Stimulated activated CD4-positive, alpha-beta T cell treated with anti-CD3 and anti-CD28 coated beads, Interleukin-2, amount 100 ng/mL, for 24 hours (primary cell): ENCODE measurements around the gene RAB11B.
"Not testable (repeated sequence)": the region's sequence is repeated elsewhere in the genome, so short reads cannot be mapped to it uniquely, and the experiment has no call there.

Source experiments
- DNase-seq, 2 donors: peaks; one replicate each; pipeline ENCODE4 v3.0.0-alpha.2; 2020

RAB11B gene

DNA sequence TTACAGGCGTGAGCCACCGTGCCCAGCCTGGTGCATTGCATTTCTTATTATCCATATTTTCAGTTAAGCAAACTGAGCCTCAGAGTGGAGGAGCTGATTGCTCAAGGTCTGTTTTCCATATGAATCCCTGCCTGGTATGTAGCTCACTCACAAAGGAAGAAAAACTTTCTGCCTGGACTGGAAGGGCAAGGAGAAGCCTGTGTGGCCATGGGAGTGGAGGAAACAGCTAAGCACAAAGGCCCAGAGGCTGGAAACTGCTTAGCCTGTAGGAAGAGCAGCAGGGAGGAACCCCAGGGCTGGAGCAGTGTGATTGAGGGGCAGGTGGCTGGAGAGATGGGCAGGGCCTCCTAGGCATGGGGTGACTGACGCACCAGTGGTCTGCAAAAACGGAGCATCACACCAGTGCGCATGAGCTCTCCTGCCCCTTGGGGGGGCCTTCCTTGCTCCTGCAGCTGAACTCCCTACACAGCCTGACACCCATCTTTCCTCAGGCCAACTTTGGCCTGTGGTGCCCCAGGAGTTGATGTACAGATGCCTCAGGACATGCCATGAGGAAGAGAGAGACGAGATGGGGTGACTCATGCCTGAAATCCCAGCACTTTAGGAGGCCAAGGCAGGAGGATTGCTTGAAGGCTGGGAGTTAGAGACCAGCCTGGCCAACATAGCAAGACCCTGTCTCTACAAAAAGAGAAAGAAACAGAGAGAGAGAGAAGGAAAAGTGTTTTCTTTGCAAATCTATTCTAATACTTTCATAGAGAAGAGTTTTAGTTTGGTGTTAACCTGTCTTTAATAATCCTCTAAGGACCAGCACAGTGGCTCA is 51.8 kb downstream of the RAB11B start:
- DNase-seq: no peak

DNA sequence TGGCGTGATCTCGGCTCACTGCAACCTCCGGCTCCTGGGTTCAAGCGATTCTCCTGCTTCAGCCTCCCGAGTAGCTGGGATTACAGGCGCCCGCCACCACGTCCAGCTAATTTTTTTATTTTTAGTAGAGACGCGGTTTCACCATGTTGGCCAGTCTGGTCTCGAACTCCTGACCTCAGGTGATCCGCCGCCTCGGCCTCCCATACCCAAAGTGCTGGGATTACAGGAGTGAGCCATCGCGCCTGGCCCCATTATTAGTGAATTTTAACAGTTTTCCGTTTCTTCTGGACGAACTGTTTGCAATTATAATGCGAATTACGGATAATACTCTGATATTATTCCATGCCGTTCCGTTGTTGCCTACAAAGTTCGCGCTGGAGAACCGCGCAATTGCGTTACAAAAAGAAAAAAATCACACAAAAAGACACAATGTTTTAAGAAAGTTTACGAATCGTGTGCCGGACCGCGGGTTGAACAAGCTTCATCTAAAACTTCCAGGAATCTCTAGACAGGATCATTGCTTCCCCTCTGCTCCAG is 54.0 kb downstream of the RAB11B start:
- not testable (repeated sequence) for DNase-seq

DNA sequence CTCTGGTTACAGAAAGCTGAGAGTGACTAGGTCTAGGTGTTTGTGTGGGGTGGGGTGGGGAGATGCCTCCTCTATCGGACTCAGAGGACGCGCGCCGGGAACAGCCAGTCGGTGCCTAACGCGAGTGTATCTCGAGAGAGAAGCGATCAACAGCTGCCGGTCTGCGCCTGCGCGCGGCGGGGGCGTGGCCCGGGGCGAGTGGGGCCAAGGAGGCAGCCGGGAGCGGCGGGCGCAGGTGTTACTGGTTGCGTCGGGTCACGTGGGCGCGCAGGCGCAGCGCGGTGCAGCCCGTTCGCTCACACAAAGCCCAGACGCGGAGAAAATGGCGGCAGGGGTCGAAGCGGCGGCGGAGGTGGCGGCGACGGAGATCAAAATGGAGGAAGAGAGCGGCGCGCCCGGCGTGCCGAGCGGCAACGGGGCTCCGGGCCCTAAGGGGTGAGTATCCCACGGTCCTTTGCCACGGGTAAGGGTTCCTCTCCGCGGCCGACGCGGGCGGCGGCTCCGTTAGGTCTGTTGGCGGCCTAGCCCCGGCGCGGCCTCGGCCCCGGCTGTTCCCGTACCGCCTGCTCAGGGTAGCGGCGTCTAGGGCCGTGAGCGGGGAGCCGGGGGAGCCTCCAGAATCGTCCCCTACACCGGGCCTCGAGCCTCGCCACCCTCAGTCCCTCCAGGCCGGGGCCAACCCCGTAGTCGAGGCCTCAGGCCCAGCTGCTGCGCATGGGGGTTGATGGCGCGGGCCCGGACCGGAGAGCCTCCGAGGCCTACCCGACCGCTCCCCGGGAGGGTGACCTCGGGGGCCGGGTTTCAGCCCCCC is 54.7 kb downstream of the RAB11B start, which contains the start of gene HNRNPM:
TSS of gene HNRNPM (plus strand) at position 299 of the 811 bp plus-strand sequence. CDS start at position 323, 24 bp downstream.
- peak; percentile 100 for DNase-seq

DNA sequence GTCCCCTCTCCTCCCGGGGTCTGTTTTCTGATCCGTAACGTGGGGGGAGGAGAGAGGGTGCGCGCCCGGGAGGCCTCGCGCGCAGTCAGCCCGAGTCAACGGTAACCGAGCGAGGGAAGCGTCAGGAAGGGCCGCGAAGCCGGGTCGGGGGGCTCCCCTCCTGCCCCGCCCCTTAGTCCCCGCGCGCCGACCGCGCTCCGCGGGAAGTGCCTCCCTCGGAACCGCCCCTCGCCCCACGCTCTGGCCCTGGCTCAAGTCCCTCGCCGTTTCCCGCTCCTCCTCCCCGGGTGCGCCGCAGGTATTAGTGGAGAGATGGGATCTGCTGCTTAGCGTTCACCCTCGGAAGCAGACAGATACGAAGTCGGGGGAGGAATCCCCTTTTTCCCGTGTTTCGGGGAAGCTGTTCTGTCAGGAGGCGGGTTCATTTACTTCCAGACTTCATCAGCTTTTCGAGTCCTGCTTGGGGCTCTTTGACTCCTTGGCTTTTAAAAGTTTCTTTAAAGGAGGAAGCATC is 55.4 kb downstream of the RAB11B start:
- DNase-seq: peak; percentile 53 to 65

DNA sequence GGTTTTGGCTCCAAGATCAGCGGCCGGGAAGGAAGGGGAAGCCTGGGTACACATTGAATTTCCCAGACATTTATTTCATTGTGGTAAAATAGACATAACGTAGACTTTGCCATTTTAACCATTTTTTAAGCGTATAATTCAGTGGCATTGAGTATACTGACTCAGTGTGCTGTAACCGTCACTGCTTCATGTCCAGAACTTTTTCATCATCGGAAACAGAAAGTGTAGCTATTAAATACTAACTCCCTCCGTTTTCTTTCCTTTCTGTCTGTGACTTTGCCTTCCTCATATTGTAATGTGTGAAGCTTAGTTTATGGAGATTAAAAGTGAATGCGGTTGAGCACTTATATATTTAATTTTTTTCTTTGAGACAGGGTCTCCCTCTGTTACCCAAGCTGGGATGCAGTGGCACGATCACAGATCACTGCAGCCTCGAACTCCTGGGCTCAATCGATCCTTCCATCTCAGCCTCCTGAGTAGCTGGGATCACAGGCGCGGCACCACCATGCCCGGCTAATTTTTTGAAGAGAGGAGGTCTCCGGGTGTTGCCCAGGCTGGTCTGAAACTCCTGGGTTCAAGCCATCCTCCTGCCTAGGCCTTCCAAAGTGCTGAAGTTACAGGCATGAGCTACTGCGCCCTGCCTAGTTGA is 56.0 kb downstream of the RAB11B start:
- no peak for DNase-seq

DNA sequence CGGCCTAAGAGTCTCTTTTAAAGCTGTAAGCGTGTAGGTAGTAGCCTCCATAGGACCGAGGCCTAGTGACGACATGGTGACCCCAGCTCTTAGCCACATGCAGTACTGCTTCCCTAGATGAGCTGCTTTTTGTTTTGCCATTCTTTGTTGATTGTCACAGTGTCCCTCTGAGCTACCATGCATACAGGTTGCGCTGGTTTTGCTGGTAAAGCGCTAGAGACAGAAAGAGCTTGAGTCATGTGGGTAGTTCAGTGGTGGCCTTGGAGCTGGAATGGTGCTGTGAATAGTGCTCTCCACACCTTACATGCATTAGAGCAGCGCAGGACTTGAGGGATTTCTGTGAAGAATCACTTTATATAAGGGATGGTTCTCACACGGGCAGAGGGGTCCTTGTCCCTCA is 59.7 kb downstream of the RAB11B start:
- no peak for DNase-seq

DNA sequence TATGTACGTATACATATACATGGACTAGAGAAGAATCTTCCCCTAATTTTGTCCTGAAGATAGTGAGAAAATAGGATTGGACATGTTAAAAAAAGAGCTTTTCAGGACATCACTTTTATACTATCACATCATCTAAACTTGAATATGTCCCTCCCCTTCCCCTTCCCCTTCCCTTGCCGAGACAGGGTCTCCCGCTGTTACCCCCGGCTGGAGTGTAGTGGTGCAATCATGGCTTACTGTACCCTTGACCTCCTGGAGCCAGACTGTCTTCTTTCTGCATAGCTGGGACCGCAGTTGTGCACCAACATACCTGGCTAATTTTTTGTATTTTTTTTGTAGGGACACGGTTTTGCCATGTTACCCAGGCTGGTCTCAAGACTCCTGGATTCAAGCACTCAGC is 61.2 kb downstream of the RAB11B start:
- DNase-seq: no peak

DNA sequence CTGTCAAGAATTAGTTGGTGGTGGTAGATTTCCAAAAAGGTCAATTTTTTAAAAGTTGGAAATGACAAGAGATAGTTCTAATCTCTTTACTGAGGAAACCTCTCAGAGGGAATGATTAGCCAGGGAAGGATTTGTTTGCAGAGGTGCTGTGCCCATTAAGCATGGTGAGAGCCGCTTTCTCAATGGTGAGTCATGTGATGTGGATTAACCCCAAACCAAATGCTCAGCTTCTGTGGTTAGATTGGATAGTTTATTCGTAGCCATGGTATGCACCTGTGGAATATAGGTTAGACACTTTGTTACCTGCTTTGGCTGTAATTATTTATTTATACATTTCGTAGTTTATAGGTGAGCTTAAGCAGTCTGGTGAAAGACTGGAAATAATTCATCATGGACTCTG is 61.7 kb downstream of the RAB11B start:
- no peak for DNase-seq

DNA sequence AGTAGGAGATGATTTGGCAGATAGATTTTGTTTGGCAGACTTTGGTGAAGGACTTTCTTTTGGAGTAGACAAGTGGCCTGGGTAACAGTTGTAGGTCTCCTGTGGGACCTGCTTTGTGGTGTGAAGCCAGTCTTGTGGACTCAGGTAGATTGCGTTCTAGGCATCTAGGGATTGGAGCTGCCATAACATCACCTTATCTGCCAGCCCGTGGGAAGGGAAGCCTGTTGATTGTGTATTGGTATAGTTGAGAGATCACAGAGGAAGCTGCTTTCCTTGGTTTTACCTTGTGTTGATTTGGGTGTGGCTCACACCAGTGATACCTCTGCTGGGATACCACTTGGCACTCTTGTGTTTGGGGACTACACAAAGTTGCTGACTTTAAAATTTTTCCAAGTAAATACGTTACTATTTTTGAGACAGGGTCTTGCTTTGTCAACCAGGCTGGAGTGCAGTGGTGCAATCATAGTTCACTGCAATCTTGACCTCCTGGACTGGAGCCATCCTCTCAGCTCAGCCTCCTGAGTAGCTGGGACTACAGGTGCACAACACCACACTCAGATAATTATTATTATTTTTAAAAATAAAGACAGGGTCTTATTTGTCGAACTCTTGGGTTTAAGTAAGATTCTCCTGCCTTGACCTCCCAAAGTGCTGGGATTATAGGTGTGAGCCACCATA is 62.4 kb downstream of the RAB11B start:
- no peak for DNase-seq

DNA sequence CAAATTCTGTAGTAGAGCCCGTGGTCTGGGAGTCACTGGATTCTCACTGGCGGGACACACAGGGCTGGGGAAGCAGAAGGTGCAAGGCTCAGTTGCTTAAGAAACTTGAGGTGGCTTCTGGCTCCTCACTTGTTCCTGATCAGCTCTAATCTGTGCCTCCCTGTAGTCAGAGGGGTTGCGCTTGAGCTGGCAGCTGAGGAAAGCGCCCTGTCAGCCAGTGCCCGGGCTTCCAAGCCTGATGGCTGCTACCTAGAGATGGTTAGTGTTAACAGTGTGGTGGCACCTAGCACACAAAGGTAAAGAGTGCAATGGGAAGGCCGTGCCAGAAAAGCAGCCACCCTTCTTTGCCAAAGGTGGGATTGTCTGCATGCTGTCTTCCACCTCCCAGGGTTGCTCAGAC is 63.5 kb downstream of the RAB11B start:
- no peak for DNase-seq
